HepG2 (cell line): ENCODE results near the gene STK38L.

ENCODE experiments used
- REPIN1 ChIP-seq: sonication (generic); formaldehyde crosslinking; IDR thresholded peaks from 2 replicates; pipeline ENCODE4 v1.8.0; 2022; ENCODE audit warnings: missing genetic modification reagents, low read depth, mild to moderate bottlenecking, borderline replicate concordance
- SAFB2 ChIP-seq: sonication (generic); formaldehyde crosslinking; IDR thresholded peaks from 2 replicates; pipeline ENCODE4 v1.5.1; 2020; ENCODE audit warnings: missing genetic modification reagents, low read depth, mild to moderate bottlenecking, borderline replicate concordance
- ZNF24 ChIP-seq: fragments of 450-650 bp; IDR thresholded peaks from 2 replicates; pipeline ENCODE4 v1.6.1; 2017; ENCODE audit warnings: antibody characterized with exemption, mild to moderate bottlenecking
- ZNF274 ChIP-seq: sonication (generic); formaldehyde crosslinking; IDR thresholded peaks from 2 replicates; pipeline ENCODE4 v1.5.1; 2020; ENCODE audit warnings: mild to moderate bottlenecking, missing genetic modification reagents

- no peak for TF ChIP-seq SAFB2 (CRISPR knock-in tag)
- no peak for TF ChIP-seq ZNF274 (CRISPR knock-in tag)
- TF ChIP-seq ZNF24: no peak
- no peak for TF ChIP-seq REPIN1 (CRISPR knock-in tag)
These were observed 111.4 kb downstream of the STK38L start for GRCh38 chr12:27355486-27355885.
